Fibroblast of pulmonary artery (primary cell): ENCODE measurements around the gene ZMYM4.
A peak's percentile ranks its signal among the peaks of the same experiment; 100 is the strongest.

Source experiments
- DNase-seq: peaks from one replicate; pipeline ENCODE4 v3.0.0-alpha.2; 2010; ENCODE audit warnings: low read depth
- H3K4me3 ChIP-seq: replicated peaks from 2 replicates; pipeline ENCODE4 v1.5.1; 2011; ENCODE audit warnings: low read depth, mild to moderate bottlenecking, control low read depth, low read length, moderate library complexity
- CTCF ChIP-seq: IDR thresholded peaks from 2 replicates; pipeline ENCODE4 v1.5.1; 2011; ENCODE audit warnings: mild to moderate bottlenecking, control low read depth, low read length, inconsistent platforms; ENCODE audit errors: missing control alignments

ZMYM4 gene

GRCh38 chr1:35284852-35285251 lies 16.3 kb downstream of the ZMYM4 start:
- no peak for DNase-seq
- no peak overlapping the region for H3K4me3 ChIP-seq
- no peak for TF ChIP-seq CTCF

- H3K4me3 ChIP-seq, result no peak overlapping the region
- no peak for DNase-seq
- no peak for TF ChIP-seq CTCF
Observed at GRCh38 chr1:35285771-35286606, 17.5 kb downstream of the ZMYM4 start.

- TF ChIP-seq CTCF, result no peak
- no peak overlapping the region for H3K4me3 ChIP-seq
- peak; percentile 55 for DNase-seq
Observed at GRCh38 chr1:35287807-35288640, 19.5 kb downstream of the ZMYM4 start.

GRCh38 chr1:35288761-35289160 lies 20.3 kb downstream of the ZMYM4 start:
- no peak overlapping the region for H3K4me3 ChIP-seq
- peak; percentile 40 for DNase-seq
- TF ChIP-seq CTCF, result no peak

GRCh38 chr1:35290452-35290851 lies 21.9 kb downstream of the ZMYM4 start:
- no peak for DNase-seq
- no peak overlapping the region for H3K4me3 ChIP-seq
- TF ChIP-seq CTCF, result no peak

GRCh38 chr1:35294809-35295208 lies 26.3 kb downstream of the ZMYM4 start:
- TF ChIP-seq CTCF, result no peak
- H3K4me3 ChIP-seq, result no peak overlapping the region
- no peak for DNase-seq

GRCh38 chr1:35297886-35298285 lies 29.4 kb downstream of the ZMYM4 start:
- no peak for TF ChIP-seq CTCF
- no peak overlapping the region for H3K4me3 ChIP-seq
- no peak for DNase-seq
